ENCODE data around the gene MICAL3.

MICAL3 gene

GRCh38 chr22:17788528-17789378 lies 235.6 kb downstream of the MICAL3 start:
- in situ Hi-C loops (cut with MboI; ENCODE audit: low sequenced_read_pairs), result no loop called here

DNA sequence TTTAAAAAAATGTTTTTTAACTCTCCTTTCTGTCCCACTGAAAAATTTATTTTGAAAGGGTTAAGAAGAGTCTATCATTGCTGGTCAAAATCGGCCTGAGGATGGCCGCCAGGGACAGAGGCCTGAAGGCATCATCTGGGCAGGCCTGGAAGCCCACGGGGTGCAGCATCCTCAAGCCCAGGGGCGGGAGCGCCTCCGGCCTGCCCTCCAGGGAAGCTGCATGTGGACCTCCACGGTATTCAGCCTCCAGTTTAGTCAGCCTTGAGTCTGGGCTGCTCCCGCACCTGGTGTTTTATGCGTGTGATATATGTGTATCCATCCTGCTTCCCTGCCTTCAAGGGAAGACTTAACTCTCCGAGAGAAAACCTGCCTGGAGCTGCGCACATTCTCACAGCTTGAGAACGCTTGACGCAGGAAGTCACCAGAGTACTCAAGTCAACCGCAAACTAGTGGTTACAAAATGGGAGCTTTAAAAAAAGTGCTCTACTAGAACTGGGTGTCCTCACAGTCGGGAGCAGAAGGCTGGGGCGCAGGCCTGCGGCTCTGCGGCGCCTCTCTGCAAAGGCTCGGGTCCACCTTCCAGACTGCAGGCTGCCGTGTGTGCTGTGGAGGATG lies 236.5 kb downstream of the MICAL3 start:
- in situ Hi-C loops (cut with MboI; ENCODE audit: low sequenced_read_pairs), result no loop called here

DNA sequence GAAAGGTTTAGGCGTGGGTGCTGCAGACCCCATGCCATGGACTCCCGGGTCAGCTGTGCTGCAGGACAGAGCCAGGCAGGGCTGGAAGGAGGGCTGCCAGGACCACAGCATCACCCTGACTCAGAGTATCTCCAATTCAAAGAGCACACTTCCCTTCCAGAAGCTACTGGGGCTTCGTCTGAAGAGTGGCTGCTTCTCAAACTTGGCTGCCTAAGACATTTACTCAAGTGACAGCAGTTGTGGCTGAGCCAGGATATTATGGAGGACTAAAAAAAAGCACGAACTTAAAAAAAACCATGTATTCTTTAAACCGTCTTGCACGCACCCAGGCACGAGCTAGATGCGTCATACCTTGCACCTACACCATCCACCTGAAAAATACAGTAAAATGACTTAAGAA lies 237.1 kb downstream of the MICAL3 start:
- in situ Hi-C loops (cut with MboI; ENCODE audit: low sequenced_read_pairs), result no loop called here

DNA sequence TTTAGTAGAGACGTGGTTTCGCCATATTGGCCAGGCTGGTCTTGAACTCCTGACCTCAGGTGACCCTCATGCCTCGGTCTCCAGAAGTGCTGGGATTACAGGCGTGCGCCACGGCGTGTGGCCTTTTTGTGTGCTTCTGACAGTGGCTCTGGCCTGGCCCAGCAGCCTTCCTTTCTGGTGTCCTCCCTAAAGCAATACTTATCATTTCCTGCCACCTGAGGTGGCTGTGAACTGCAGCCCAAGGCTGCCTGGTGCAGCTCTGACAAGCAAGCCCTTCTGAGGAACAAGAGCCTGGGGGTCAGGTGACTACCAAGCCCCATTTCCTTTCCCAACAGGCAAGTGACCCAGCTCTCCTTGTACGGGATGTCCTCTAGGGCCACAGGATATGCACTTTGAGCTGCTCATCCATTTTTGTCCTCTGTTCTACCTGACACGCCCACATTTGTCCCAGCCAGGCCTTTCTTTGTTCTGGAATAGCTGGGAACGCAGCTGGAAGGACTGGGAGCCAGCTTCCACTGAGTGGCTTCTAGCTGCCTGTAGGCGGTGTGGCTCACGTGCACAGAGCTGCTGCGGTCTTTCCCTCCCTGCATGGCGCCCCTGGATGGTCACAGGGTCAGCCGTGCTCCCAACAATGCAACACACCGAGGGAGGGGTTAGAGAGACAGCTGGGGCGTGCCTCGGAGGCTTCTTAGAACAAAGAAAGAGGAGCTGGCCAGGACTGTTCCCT lies 237.8 kb downstream of the MICAL3 start:
- in situ Hi-C loops (cut with MboI; ENCODE audit: low sequenced_read_pairs), result no loop called here

DNA sequence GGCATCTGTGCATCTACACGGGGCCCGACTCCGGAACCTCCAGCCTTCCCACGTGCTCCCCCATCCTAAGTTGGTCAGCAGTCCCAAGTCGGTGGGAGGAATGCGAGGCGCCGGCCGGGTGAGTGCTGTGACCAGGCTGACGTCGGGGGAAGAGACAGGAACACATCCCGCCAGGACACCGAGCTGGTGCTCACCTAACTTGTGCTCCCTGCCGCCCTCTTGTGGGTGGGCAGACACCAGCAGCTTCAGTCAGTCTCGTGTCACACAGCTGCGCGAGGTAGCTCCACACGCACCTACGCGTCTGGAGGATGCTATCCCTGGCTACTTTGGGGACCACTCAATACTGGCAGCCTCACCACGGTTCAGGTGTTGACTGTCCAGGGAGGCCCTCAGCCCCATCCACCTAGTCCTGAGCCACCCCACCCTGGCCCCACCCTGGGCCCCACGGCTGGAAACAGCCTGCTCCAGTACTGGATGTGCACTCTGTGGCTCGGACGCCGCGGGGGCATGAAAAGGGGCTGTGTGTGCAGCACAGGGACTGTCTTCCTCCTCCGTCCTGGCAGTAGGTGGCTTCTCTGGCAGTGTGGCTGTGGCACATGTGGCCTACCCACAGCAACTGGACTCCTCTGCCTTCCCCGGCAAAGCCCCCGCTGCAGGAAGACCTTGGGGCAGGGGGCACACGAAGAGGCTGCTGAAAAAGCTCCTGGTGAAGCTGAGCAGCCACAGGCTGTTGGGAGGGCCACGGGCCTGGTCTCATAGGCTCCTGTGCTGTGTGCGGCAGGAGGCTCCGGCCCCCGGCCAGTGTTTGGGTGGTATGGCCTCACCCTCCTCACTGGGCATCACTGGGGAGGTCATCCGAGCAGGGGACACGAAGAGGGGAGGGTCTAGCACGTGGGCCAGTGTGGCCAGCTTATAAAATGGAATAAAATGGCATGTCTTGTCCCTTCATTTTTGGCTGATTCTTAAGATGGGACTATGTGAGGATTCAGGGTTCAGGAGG lies 238.9 kb downstream of the MICAL3 start:
- in situ Hi-C loops (cut with MboI; ENCODE audit: low sequenced_read_pairs), result no loop called here

DNA sequence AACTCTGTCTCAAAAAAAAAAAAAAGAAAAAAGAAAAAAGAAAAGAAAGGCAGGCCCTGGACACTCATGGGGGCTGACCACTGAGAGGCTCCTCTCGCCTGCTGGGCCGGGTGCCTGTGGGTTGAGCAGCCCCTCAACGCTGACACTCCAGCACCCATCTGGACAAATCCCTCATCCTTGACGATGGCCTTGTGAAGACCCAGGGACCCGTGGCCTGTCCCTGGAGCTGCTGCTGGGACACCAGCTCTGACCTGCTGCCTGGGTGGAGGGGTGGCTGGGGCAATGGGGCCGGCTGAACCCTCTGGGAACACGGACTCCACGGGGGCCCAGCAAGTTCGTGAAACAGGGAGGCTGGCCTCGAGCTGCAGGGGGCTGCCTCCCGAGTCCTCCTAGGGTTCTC lies 239.6 kb downstream of the MICAL3 start:
- in situ Hi-C loops (cut with MboI; ENCODE audit: low sequenced_read_pairs), result no loop called here

- in situ Hi-C loops (cut with MboI; ENCODE audit: low sequenced_read_pairs), result no loop called here
Observed at GRCh38 chr22:17783773-17784480, 240.4 kb downstream of the MICAL3 start.

- in situ Hi-C loops (cut with MboI; ENCODE audit: low sequenced_read_pairs), result no loop called here
Observed at GRCh38 chr22:17783312-17783711, 241.0 kb downstream of the MICAL3 start.

DNA sequence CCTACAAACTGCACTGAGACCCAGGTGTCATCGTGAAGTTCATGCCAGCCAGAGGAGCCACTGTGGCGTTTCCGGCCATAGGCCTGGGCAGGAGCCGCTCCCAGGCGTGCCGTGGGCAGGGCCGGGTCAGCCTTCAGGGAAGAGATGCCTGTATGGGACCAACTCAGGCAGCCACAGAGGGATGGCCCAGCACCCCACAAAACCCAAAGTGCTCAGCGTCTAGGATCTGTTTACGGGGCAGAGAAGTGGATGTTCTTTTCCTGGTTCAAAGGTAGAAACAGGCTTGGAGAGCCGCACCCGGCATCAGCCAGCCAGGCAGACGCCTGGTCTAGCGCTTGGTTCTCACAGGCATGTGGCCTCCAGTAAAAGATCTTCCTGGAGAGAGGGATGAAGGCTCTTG lies 241.7 kb downstream of the MICAL3 start:
- in situ Hi-C loops (cut with MboI; ENCODE audit: low sequenced_read_pairs), result no loop called here

DNA sequence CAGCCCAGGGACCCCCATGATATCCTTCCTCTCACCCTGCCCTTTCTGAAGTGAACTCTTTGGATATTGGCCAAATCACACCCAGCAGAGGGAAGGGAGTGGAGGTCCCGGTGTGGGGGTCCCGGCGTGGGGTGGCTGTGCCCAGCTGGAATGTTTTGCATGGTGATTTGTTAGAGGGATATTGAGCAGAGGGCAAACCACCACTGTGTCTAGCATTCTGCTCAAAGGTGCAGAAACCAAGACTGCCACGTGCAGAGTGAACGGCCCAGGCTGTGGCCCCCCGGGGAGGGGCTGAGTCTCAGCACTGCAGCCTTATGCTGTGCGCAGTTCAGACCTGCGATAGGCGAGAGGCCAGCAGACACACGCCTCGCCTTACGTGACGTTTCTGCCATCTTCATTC lies 242.2 kb downstream of the MICAL3 start:
- in situ Hi-C loops (cut with MboI; ENCODE audit: low sequenced_read_pairs), result no loop called here

DNA sequence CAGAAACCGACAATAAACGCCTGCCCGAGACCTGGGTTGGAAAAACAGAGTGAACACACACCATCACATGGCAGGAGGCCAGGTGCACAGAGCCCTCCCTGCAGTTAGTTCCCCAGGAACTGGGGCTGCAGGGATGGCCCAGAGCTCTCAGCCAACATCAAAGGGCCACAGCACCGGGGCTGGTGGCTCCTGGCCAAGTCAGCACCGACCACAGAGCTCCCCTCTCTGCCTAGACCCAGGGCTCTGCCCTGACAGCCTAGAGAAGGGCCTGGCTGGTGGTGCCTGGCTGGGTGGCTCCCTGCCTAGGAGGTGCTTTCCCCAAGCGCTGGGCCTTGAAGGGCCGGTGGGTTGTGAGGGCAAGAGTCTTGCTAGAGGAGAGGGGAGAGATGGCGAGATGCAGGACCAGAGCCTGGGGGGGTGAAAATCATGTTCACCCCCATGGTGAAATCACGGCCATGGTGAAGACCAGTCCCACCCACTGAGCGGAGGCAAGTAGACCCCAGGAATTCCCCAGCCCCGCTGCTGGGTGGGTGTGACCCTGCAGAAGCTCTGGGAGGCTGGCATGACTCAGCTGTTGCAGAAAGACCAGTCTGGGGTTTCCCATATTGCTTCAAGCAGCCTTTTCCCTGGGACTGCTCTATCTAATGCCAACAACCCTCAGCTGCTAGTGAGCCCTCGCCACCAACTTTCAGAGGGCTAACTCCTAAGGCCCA lies 242.9 kb downstream of the MICAL3 start:
- in situ Hi-C loops (cut with MboI; ENCODE audit: low sequenced_read_pairs), result no loop called here

DNA sequence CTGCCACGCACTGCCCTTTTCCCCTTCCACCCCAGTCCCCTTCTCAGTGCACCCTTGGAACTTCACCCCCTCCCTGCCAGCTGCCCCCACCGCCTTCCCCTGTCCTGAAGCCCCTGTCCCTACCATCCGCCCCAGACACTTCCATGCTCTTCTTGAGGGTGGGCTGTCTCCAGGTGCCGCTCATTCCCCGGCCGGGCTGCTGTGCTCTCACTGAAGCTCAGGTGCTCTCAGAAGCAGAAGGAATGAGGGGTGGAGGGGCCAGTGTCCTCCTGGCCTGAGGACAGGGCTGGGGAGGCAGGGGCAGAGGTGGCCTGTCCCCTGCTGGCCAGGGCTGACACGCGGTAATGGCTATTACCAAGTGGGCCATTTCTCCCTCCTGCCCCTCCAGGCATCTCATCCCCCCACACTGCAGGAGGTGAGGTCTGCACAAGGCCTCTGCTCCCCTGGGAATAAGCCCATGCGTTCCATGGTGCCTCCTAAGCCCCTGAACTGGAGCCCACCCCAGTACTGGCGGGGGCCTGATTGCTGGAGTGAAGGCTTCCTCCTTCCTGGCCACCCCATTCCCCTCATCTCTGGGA lies 243.5 kb downstream of the MICAL3 start:
- in situ Hi-C loops (cut with MboI; ENCODE audit: low sequenced_read_pairs), result no loop called here

DNA sequence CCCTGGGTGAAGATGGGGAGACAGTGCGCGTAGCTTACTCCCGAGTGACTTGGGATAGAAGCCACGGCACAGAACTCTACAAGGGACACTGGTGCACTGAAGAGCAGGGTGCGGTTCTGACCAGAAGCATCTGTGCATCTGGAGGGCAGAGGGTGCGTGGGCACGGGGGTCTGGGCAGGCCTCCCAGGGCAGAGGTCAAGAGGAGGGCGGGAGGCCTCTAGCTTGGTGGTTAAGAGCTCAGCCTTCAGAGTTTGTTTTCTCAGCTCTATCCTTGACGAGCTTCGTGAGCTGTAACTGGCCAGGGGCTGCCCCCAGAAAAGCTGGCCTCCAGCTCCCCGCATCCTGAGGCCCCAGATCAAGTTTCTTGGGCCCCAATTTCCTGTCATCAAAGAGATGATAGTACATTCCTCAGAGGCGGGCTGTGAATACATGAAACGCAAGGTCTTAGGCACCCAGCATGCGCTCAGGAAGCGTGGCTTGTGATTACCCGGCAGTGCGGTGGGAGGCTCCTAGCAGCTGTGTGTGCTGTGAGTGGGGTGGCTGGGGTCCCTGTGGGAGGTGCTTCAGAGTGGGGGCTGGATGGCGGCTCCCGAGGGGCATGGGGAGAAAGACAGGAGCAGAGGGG lies 244.1 kb downstream of the MICAL3 start:
- in situ Hi-C loops (cut with MboI; ENCODE audit: low sequenced_read_pairs), result no loop called here

GRCh38 chr22:17779286-17780115 lies 244.9 kb downstream of the MICAL3 start:
- in situ Hi-C loops (cut with MboI; ENCODE audit: low sequenced_read_pairs), result loop anchor here (10.0 kb wide), 2 partner anchors 55 to 145 kb away; partner anchors contain the start of gene BCL2L13

GRCh38 chr22:17778412-17778976 lies 245.9 kb downstream of the MICAL3 start:
- in situ Hi-C loops (cut with MboI; ENCODE audit: low sequenced_read_pairs), result loop anchor here (10.0 kb wide), 2 partner anchors 56 to 144 kb away; partner anchors contain the start of gene BCL2L13

GRCh38 chr22:17777717-17778044 lies 246.7 kb downstream of the MICAL3 start:
- in situ Hi-C loops (cut with MboI; ENCODE audit: low sequenced_read_pairs), result loop anchor here (10.0 kb wide), 2 partner anchors 57 to 143 kb away; partner anchors contain the start of gene BCL2L13
